SK-N-SH (cell line): Measurements from ENCODE around the gene LTBR. TPM values are rescaled to one million over a fixed set of nuclear protein-coding genes. Genes with fewer than 3 reads are reported as not detected.

Experiments
- CTCF ChIA-PET: fragments of 300-600, 350-600 bp; formaldehyde crosslinking; extraction: SDS; loops from one replicate; lab custom pipeline; 2021; lab: Yijun Ruan, JAX
- POLR2A ChIA-PET: fragments of 350-600 bp; sonication (Branson Sonifier 250); formaldehyde crosslinking; extraction: SDS; loops from one replicate; lab custom pipeline; 2020; ENCODE audit warnings: antibody characterized with exemption, inconsistent platforms; lab: Yijun Ruan, JAX
- DNase-seq: peaks from one replicate; pipeline ENCODE4 v3.0.0; 2012
- H2AFZ ChIP-seq: fragments of 200-600 bp; sonication (generic); 2 replicates; pipeline ENCODE4 v1.8.1; 2016; ENCODE audit warnings: antibody characterized with exemption, mild to moderate bottlenecking, low read depth
- H3F3A ChIP-seq: fragments of 200-600 bp; sonication (generic); replicated peaks from 2 replicates; pipeline ENCODE3; 2016; ENCODE audit warnings: antibody characterized with exemption, mild to moderate bottlenecking; ENCODE audit not compliant: insufficient read depth
- H3K27ac ChIP-seq, 2 experiments: fragments of 200-500 bp in 1 of 2; fragments of 200-600 bp in 1 of 2; sonication (Bioruptor generic) in 1 of 2; sonication (generic), shearing (Covaris generic) in 1 of 2; 2 replicates each; pipeline versions ENCODE4 v1.5.1 to v1.6.1; 2014 to 2016; ENCODE audit warnings: low read depth in 2 of 2, inconsistent platforms in 1 of 2, low read length in 1 of 2, mild to moderate bottlenecking in 1 of 2, mixed read lengths in 1 of 2
- H3K27me3 ChIP-seq: fragments of 200-600 bp; sonication (generic), shearing (Covaris generic); 2 replicates; pipeline ENCODE4 v1.6.1; 2016; ENCODE audit warnings: mixed run types; ENCODE audit not compliant: insufficient read depth
- H3K36me3 ChIP-seq, 2 experiments: fragments of 200-500 bp in 1 of 2; fragments of 200-600 bp in 1 of 2; sonication (Bioruptor generic) in 1 of 2; sonication (generic) in 1 of 2; replicated peaks in 1 of 2; 2 replicates each; pipeline versions ENCODE3 to v1.5.1; 2014 to 2016; ENCODE audit warnings: low read length in 1 of 2, mild to moderate bottlenecking in 1 of 2; ENCODE audit not compliant: insufficient read depth in 2 of 2, control insufficient read depth in 1 of 2
- H3K4me1 ChIP-seq, 2 experiments: fragments of 200-500 bp in 1 of 2; fragments of 200-600 bp in 1 of 2; sonication (Bioruptor generic) in 1 of 2; sonication (generic), shearing (Covaris generic) in 1 of 2; 2 replicates each; pipeline versions ENCODE4 v1.5.1 to v1.6.1; 2014 to 2016; ENCODE audit warnings: low read depth in 1 of 2, low read length in 1 of 2, mixed run types in 1 of 2; ENCODE audit not compliant: insufficient read depth in 2 of 2, control insufficient read depth in 1 of 2
- H3K4me2 ChIP-seq: fragments of 200-600 bp; sonication (generic), shearing (Covaris generic); 2 replicates; pipeline ENCODE4 v1.6.1; 2017; ENCODE audit warnings: mixed run types
- H3K4me3 ChIP-seq, 2 experiments: fragments of 200-500 bp in 1 of 2; fragments of 200-600 bp in 1 of 2; sonication (Bioruptor generic) in 1 of 2; sonication (generic), shearing (Covaris generic) in 1 of 2; 2 replicates each; pipeline versions ENCODE4 v1.5.1 to v1.8.1; 2014 to 2016; ENCODE audit warnings: low read depth in 2 of 2, inconsistent platforms in 1 of 2, low read length in 1 of 2, mild to moderate bottlenecking in 1 of 2, mixed read lengths in 1 of 2, moderate library complexity in 1 of 2
- H3K79me2 ChIP-seq: fragments of 200-600 bp; sonication (generic); 2 replicates; pipeline ENCODE4 v1.8.1; 2017; ENCODE audit warnings: mild to moderate bottlenecking; ENCODE audit not compliant: insufficient read depth
- H3K9ac ChIP-seq: fragments of 200-600 bp; sonication (generic); 2 replicates; pipeline ENCODE4 v1.6.1; 2017; ENCODE audit warnings: mixed run types
- H3K9me2 ChIP-seq: fragments of 200-600 bp; sonication (generic); 2 replicates; pipeline ENCODE4 v1.6.1; 2017; ENCODE audit warnings: mixed run types
- H3K9me3 ChIP-seq: fragments of 200-600 bp; sonication (generic); 2 replicates; pipeline ENCODE4 v1.6.1; 2017; ENCODE audit warnings: mixed run types, mild to moderate bottlenecking, moderate library complexity
- H4K20me1 ChIP-seq: fragments of 200-600 bp; sonication (generic); 2 replicates; pipeline ENCODE4 v1.6.1; 2017; ENCODE audit warnings: mild to moderate bottlenecking, mixed run types; ENCODE audit not compliant: insufficient read depth
- EZH2phosphoT487 ChIP-seq: fragments of 200-600 bp; sonication (generic); IDR thresholded peaks from 2 replicates; pipeline ENCODE4 v1.6.1; 2017; ENCODE audit warnings: low read depth, mixed run types, mild to moderate bottlenecking, antibody characterized with exemption, moderate library complexity, borderline replicate concordance
- FOXJ3 ChIP-seq: sonication (generic); formaldehyde crosslinking; IDR thresholded peaks from 2 replicates; pipeline ENCODE4 v1.5.1; 2020; ENCODE audit warnings: mild to moderate bottlenecking, missing genetic modification reagents
- FOXM1 ChIP-seq: IDR thresholded peaks from 2 replicates; pipeline ENCODE4 v1.4.0; 2012; ENCODE audit warnings: low read depth, mild to moderate bottlenecking
- GABPA ChIP-seq: IDR thresholded peaks from 2 replicates; pipeline ENCODE4 v1.4.0; 2012; ENCODE audit warnings: low read depth, mild to moderate bottlenecking
- MAX ChIP-seq: IDR thresholded peaks from 2 replicates; pipeline ENCODE4 v1.4.0; 2012; ENCODE audit warnings: low read depth
- MEF2A ChIP-seq: IDR thresholded peaks from 2 replicates; pipeline ENCODE4 v1.4.0; 2012; ENCODE audit warnings: low read depth, borderline replicate concordance
- MXI1 ChIP-seq: IDR thresholded peaks from 2 replicates; pipeline ENCODE4 v1.6.1; 2012; ENCODE audit warnings: mild to moderate bottlenecking, low read depth, low read length, improper control_type of control experiment
- NRF1 ChIP-seq: IDR thresholded peaks from 2 replicates; pipeline ENCODE4 v1.6.1; 2012; ENCODE audit warnings: low read depth, mild to moderate bottlenecking, low read length
- POLR2AphosphoS5 ChIP-seq: IDR thresholded peaks from 2 replicates; pipeline ENCODE4 v1.6.1; 2012; ENCODE audit warnings: low read depth, low read length
- RAD21 ChIP-seq: IDR thresholded peaks from 2 replicates; pipeline ENCODE4 v1.6.1; 2012; ENCODE audit warnings: mild to moderate bottlenecking, low read length
- RCOR1 ChIP-seq: fragments of 150-350 bp; IDR thresholded peaks from 2 replicates; pipeline ENCODE4 v1.6.1; 2017; ENCODE audit warnings: antibody characterized with exemption, low read length
- RFX5 ChIP-seq: IDR thresholded peaks from 2 replicates; pipeline ENCODE4 v1.6.1; 2012; ENCODE audit warnings: mild to moderate bottlenecking, improper control_type of control experiment, low read length
- RXRA ChIP-seq: IDR thresholded peaks from 2 replicates; pipeline ENCODE4 v1.4.0; 2012; ENCODE audit warnings: low read depth, mild to moderate bottlenecking, borderline replicate concordance
- SIN3A ChIP-seq: IDR thresholded peaks from 2 replicates; pipeline ENCODE4 v1.6.1; 2012; ENCODE audit warnings: low read depth, mild to moderate bottlenecking, low read length, moderate library complexity, borderline replicate concordance
- USF1 ChIP-seq: IDR thresholded peaks from 2 replicates; pipeline ENCODE4 v1.4.0; 2012; ENCODE audit warnings: low read depth, borderline replicate concordance
- YY1 ChIP-seq: IDR thresholded peaks from 2 replicates; pipeline ENCODE4 v1.4.0; 2012; ENCODE audit warnings: low read depth, mild to moderate bottlenecking
- WGBS: methylation state at CpG from one replicate; pipeline ENCODE4 v1.1.6; 2017; ENCODE audit warnings: low lambda C conversion rate; 5-methylcytosine and 5-hydroxymethylcytosine counted together
- polyA plus RNA-seq, 3 experiments: library from polyadenylated mRNA; depleted of rRNA; stranded (reverse); fragments of >200 nt; gene quantifications; 2 replicates each; pipeline ENCODE4 v1.2.3, GENCODE V29; 2012
- TF ChIP-seq, protein P1 (sequence below): fragments of 200-600 bp; sonication (generic); IDR thresholded peaks from 2 replicates; pipeline ENCODE4 v1.6.1; 2017; ENCODE audit warnings: antibody characterized with exemption, mild to moderate bottlenecking, moderate library complexity

The LTBR gene
- polyA plus RNA-seq, 1 of the 3 experiments (the other 2 are of a cell fraction): 0.12 TPM

- no peaks in the 10 kb centered on the region for H3K9me3 ChIP-seq
- H3F3A ChIP-seq: no peaks in the 10 kb centered on the region
- POLR2A ChIA-PET: no interaction called here
- no peak overlapping the region for H2AFZ ChIP-seq
- TF ChIP-seq RXRA (no peak), MEF2A (no peak), USF1 (no peak)
- H3K9me2 ChIP-seq: no peaks in the 10 kb centered on the region
- no peak overlapping the region for H3K4me2 ChIP-seq
- 67% methylated on average over 6 of the region's 6 CpGs for WGBS
- H3K4me3 ChIP-seq: no peak overlapping the region
- H3K27ac ChIP-seq: no peak overlapping the region
- H3K9ac ChIP-seq: no peak overlapping the region
- H3K79me2 ChIP-seq: no peaks in the 10 kb centered on the region
- H3K36me3 ChIP-seq: no peaks in the 10 kb centered on the region
- no peaks in the 10 kb centered on the region for H3K4me1 ChIP-seq
- no peaks in the 10 kb centered on the region for H3K27me3 ChIP-seq
- CTCF ChIA-PET: interaction anchor here (1.1 to 1.5 kb wide), 4 partner anchors 18 to 124 kb away, joined by 3 to 5 read pairs (median 4); partner anchors contain the start of gene SCNN1A
- no peak for DNase-seq
- no peaks in the 10 kb centered on the region for H4K20me1 ChIP-seq
These were observed 8.5 kb downstream of the LTBR start for GRCh38 chr12:6392504-6392903.

DNA sequence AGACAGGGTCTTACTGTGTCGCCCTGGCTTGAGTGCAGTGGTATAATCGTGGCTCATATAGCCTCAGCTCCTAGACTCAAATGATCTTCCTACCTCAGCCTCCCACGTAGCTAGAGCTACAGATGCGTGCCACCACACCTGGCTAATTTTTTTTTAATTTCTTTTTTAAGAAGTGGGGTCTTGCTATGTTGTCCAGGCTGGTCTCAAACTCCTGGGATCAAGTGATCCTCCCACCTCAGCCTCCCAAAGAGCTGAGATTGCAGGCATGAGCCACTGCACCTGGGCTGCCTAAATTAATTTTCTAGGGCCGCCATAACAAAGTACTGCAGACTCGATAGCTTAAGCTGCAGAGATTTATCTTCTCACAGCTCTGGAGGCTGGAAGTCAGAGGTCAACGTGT, 9.1 kb downstream of the LTBR start:
- Histone ChIP-seq H3K4me2 (no peak overlapping the region), H3F3A (no peaks in the 10 kb centered on the region), H2AFZ (no peak overlapping the region), H3K27ac (no peak overlapping the region), H3K4me3 (no peak overlapping the region), H3K9me2 (no peaks in the 10 kb centered on the region), H3K27me3 (no peaks in the 10 kb centered on the region), H3K9me3 (no peaks in the 10 kb centered on the region), H3K9ac (no peak overlapping the region), H3K36me3 (no peaks in the 10 kb centered on the region), H4K20me1 (no peaks in the 10 kb centered on the region), H3K79me2 (no peaks in the 10 kb centered on the region), H3K4me1 (no peaks in the 10 kb centered on the region)
- ChIA-PET CTCF (interaction anchor here (1.2 to 1.5 kb wide), 3 partner anchors 31 to 124 kb away, joined by 3 to 5 read pairs (median 4); no protein-coding TSS in a partner anchor), POLR2A (no interaction called here)
- TF ChIP-seq, protein P1, sequence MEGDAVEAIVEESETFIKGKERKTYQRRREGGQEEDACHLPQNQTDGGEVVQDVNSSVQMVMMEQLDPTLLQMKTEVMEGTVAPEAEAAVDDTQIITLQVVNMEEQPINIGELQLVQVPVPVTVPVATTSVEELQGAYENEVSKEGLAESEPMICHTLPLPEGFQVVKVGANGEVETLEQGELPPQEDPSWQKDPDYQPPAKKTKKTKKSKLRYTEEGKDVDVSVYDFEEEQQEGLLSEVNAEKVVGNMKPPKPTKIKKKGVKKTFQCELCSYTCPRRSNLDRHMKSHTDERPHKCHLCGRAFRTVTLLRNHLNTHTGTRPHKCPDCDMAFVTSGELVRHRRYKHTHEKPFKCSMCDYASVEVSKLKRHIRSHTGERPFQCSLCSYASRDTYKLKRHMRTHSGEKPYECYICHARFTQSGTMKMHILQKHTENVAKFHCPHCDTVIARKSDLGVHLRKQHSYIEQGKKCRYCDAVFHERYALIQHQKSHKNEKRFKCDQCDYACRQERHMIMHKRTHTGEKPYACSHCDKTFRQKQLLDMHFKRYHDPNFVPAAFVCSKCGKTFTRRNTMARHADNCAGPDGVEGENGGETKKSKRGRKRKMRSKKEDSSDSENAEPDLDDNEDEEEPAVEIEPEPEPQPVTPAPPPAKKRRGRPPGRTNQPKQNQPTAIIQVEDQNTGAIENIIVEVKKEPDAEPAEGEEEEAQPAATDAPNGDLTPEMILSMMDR: no peak
- no peak for TF ChIP-seq EZH2phosphoT487
- no peak for TF ChIP-seq NRF1
- DNase-seq: no peak
- WGBS: 76% methylated on average over 6 of the region's 7 CpGs

DNA sequence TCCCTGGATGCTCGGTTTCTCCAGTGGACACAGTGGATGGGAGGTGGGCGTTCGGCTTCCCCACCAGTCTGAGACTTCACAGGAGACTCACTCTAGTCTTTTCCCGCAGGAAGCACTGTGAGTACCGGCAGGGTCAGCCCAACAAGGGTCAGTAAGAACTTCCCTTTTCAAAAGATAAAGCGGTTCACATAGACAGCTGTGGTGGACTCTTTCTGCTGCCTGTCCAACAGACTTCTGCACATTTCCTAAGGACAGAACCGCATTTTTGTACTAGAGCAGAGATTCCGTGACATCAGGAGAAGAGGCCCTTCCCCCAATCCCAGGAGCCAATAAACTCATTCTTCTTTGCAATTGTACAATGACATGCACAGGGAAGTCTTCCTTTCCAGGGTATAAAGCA, 10.4 kb downstream of the LTBR start:
- DNase-seq: no peak
- no peak overlapping the region for H2AFZ ChIP-seq

More for the DNA sequence above, 10.4 kb downstream of the LTBR start:
- ChIA-PET CTCF (no interaction called here), POLR2A (no interaction called here)
- Histone ChIP-seq H4K20me1 (no peaks in the 10 kb centered on the region), H3K4me2 (no peak overlapping the region), H3K9ac (no peak overlapping the region), H3K36me3 (no peaks in the 10 kb centered on the region), H3K9me3 (no peaks in the 10 kb centered on the region), H3K4me1 (no peaks in the 10 kb centered on the region), H3K27ac (no peak overlapping the region), H3K4me3 (no peak overlapping the region), H3K9me2 (no peaks in the 10 kb centered on the region), H3K79me2 (no peaks in the 10 kb centered on the region), H3F3A (no peaks in the 10 kb centered on the region), H3K27me3 (no peaks in the 10 kb centered on the region)
- 68% methylated on average over 8 of the region's 8 CpGs for WGBS
- TF ChIP-seq MAX (no peak), GABPA (no peak), SIN3A (no peak), EZH2phosphoT487 (no peak), RFX5 (no peak), FOXM1 (no peak), POLR2AphosphoS5 (no peak), MXI1 (no peak), YY1 (no peak), RCOR1 (no peak), FOXJ3 (CRISPR knock-in tag) (no peak), RAD21 (no peak)
